Osteoblast (primary cell): ENCODE results near the gene MDGA2. TPM values are rescaled to one million over a fixed set of nuclear protein-coding genes. Genes with fewer than 3 reads are reported as not detected.

Experiments
- DNase-seq: peaks from one replicate; pipeline ENCODE4 v3.0.0; 2011; ENCODE audit warnings: low spot score, mixed read lengths; ENCODE audit not compliant: insufficient read length; ENCODE audit errors: missing footprints
- H2AFZ ChIP-seq: 2 replicates; pipeline ENCODE4 v1.6.0; 2011; ENCODE audit warnings: mild to moderate bottlenecking, low read length
- H3K27ac ChIP-seq: 2 replicates; pipeline ENCODE4 v1.5.1; 2011; ENCODE audit warnings: mild to moderate bottlenecking, low read depth, low read length, moderate library complexity
- H3K27me3 ChIP-seq: 2 replicates; pipeline ENCODE4 v1.6.0; 2012; ENCODE audit warnings: mild to moderate bottlenecking, control low read depth, inconsistent platforms, low read length, moderate library complexity; ENCODE audit not compliant: insufficient read depth
- H3K36me3 ChIP-seq: 2 replicates; pipeline ENCODE4 v1.5.1; 2011; ENCODE audit warnings: mild to moderate bottlenecking, low read length, control low read depth, moderate library complexity; ENCODE audit not compliant: insufficient read depth
- H3K4me1 ChIP-seq: 2 replicates; pipeline ENCODE4 v1.5.1; 2011; ENCODE audit warnings: mild to moderate bottlenecking, low read length, control low read depth, moderate library complexity; ENCODE audit not compliant: insufficient read depth
- H3K4me2 ChIP-seq: 2 replicates; pipeline ENCODE4 v1.6.0; 2011; ENCODE audit warnings: mild to moderate bottlenecking, low read length; ENCODE audit not compliant: insufficient read depth
- H3K4me3 ChIP-seq: fragments of 200-600 bp; sonication (generic); 3 replicates; pipeline ENCODE4 v1.5.1; 2012; ENCODE audit warnings: mild to moderate bottlenecking, low read length, inconsistent platforms; ENCODE audit not compliant: insufficient read depth
- H3K79me2 ChIP-seq: 2 replicates; pipeline ENCODE4 v1.6.0; 2012; ENCODE audit warnings: mild to moderate bottlenecking, low read length, control low read depth, inconsistent platforms; ENCODE audit not compliant: insufficient read depth
- H3K9me3 ChIP-seq: 2 replicates; pipeline ENCODE4 v1.5.1; 2011; ENCODE audit warnings: low read depth, low read length, control low read depth
- H4K20me1 ChIP-seq: 2 replicates; pipeline ENCODE4 v1.6.0; 2012; ENCODE audit warnings: mild to moderate bottlenecking, low read length, control low read depth; ENCODE audit not compliant: insufficient read depth
- CTCF ChIP-seq: IDR thresholded peaks from 2 replicates; pipeline ENCODE4 v1.5.1; 2011; ENCODE audit warnings: mild to moderate bottlenecking, low read depth, low read length, moderate library complexity; ENCODE audit errors: extremely low read depth
- total RNA-seq: library from RNA; depleted of rRNA; stranded (reverse); fragments of >200 nt; gene quantifications from 2 replicates; pipeline ENCODE4 v1.2.3, GENCODE V29; 2012

The MDGA2 gene
- total RNA-seq, 1 donor: not detected

DNA sequence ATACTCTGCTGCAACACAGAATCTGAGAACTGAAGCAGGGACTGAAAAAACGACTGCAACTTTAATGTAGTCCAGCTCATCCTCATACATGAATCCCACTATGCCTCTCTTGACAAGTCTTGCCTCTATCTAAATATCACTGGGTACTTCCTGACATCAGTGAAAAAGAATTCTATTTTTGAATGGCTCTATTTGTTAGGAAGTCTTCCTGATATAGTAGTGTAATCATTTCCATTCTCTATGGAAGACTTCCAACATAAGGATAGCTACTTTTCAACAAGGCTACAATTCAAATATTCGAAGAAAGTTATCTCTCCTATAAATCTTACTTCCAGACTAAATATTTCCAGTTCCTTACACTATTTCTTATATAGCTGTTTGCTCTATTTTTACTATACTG is 167.5 kb downstream of the MDGA2 start:
- H3K4me3 ChIP-seq: no peak overlapping the region
- no peak for TF ChIP-seq CTCF
- H3K36me3 ChIP-seq: no peaks in the 10 kb centered on the region
- H3K27me3 ChIP-seq: no peaks in the 10 kb centered on the region
- H3K4me1 ChIP-seq: no peaks in the 10 kb centered on the region
- no peak overlapping the region for H3K27ac ChIP-seq
- H2AFZ ChIP-seq: no peak overlapping the region
- H3K9me3 ChIP-seq: peaks cover 5% of the 10 kb centered on the region
- no peak for DNase-seq
- no peak overlapping the region for H3K4me2 ChIP-seq
- no peaks in the 10 kb centered on the region for H4K20me1 ChIP-seq
- H3K79me2 ChIP-seq: no peaks in the 10 kb centered on the region

DNA sequence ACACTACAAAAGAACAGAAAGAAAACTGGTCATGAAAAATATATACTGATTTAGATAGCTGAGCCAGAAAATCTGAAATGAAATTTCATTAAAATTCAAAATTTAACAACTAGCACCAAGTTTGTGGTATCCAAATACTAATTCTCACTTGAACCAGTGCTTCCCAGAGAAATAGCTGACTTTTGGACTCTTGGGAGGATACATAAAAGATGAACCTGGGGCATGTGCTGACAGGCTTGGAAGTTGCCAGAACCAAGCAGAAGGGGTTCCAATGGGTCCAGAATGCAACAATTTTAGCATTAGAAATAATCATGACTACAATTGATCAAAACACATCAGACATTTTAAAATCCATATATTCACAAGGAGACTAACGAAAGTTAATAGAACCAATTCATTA is 175.0 kb downstream of the MDGA2 start:
- Histone ChIP-seq H3K4me1 (no peaks in the 10 kb centered on the region), H3K4me3 (no peak overlapping the region), H3K36me3 (no peaks in the 10 kb centered on the region), H3K79me2 (no peaks in the 10 kb centered on the region), H3K9me3 (no peaks in the 10 kb centered on the region), H2AFZ (no peak overlapping the region), H4K20me1 (no peaks in the 10 kb centered on the region), H3K27me3 (no peaks in the 10 kb centered on the region), H3K4me2 (no peak overlapping the region), H3K27ac (no peak overlapping the region)
- no peak for DNase-seq
- no peak for TF ChIP-seq CTCF

DNA sequence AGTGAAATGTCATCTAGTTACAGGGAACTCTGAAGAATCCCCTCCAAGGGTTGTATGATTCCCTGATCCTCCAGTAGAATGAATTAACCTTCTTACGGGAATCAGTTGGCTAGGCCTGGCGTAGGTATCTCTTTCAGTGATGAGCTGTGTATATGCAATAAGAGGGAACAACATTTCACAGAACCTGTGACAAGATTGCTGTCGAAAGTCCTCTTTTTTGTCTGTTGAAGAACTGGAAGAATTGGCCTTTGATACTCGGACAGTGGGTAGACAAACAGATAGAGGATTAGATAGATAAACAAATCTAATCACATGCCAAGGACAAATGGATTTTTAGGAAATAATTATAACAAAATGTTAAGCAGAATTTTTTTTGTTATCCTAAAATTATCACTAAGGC is 184.6 kb downstream of the MDGA2 start:
- no peak for DNase-seq
- Histone ChIP-seq H3K36me3 (no peaks in the 10 kb centered on the region), H2AFZ (no peak overlapping the region), H4K20me1 (no peaks in the 10 kb centered on the region), H3K4me3 (no peak overlapping the region), H3K79me2 (no peaks in the 10 kb centered on the region), H3K4me1 (no peaks in the 10 kb centered on the region), H3K27me3 (no peaks in the 10 kb centered on the region), H3K27ac (no peak overlapping the region), H3K4me2 (no peak overlapping the region), H3K9me3 (no peaks in the 10 kb centered on the region)
- TF ChIP-seq CTCF: no peak

DNA sequence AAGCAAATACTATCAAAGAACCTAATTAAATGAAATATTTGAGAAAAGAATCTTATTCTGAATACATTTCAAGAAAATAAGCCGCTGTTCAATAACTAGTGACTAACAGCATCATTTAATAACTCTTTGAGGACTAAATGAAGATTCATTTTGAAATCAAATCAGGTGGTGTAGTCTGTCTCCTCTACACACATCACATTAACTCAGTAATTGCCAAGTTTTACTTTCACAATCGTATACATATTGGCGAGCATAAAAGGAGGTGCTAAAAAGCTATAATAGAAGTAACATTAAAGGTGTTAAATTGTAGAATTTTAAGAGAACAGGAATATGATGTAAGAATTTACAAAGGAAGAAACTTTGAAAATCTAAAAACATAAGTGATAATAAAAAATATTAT is 185.1 kb downstream of the MDGA2 start:
- Histone ChIP-seq H3K4me1 (no peaks in the 10 kb centered on the region), H3K36me3 (no peaks in the 10 kb centered on the region), H3K27ac (no peak overlapping the region), H3K27me3 (no peaks in the 10 kb centered on the region), H4K20me1 (no peaks in the 10 kb centered on the region), H2AFZ (no peak overlapping the region), H3K4me3 (no peak overlapping the region), H3K4me2 (no peak overlapping the region), H3K79me2 (no peaks in the 10 kb centered on the region), H3K9me3 (no peaks in the 10 kb centered on the region)
- no peak for DNase-seq
- TF ChIP-seq CTCF: no peak
